GM21619 (cell line): ENCODE results near the gene ZNF341.

Experiments
- ATAC-seq: cut with Tn5 transposase; IDR thresholded peaks from one replicate; pipeline ENCODE4 v1.9.1; 2021; ENCODE audit not compliant: unreplicated experiment

Gene ZNF341

GRCh38 chr20:33840160-33840559, 108.4 kb downstream of the ZNF341 start:
- no peak for ATAC-seq

GRCh38 chr20:33840759-33841435, 109.1 kb downstream of the ZNF341 start:
- ATAC-seq = no peak

GRCh38 chr20:33841436-33841799, 109.6 kb downstream of the ZNF341 start:
- ATAC-seq = no peak
